NCI-H1417 (cell line): ENCODE measurements around the gene KCNQ2.

Experiments used
- DNase-seq, 3 experiments: peaks; one replicate each; lab custom pipeline; 2025; lab: John Stamatoyannopoulos, UW

Gene KCNQ2

GRCh38 chr20:63454731-63455567 lies 17.5 kb downstream of the KCNQ2 start:
- peak in 2 of 3 experiments; percentile 88 to 98 for DNase-seq

- DNase-seq, result peak in 1 of 3 experiments; percentile 11
Measured at GRCh38 chr20:63452821-63453523, 19.5 kb downstream of the KCNQ2 start.

GRCh38 chr20:63452341-63452740 lies 20.1 kb downstream of the KCNQ2 start:
- peak in 2 of 3 experiments; percentile 33 to 46 for DNase-seq

- DNase-seq, result no peak
Measured at GRCh38 chr20:63451821-63452220, 20.6 kb downstream of the KCNQ2 start.

- no peak for DNase-seq
Measured at GRCh38 chr20:63449796-63450730, 22.4 kb downstream of the KCNQ2 start.

GRCh38 chr20:63449025-63449424 lies 23.4 kb downstream of the KCNQ2 start:
- no peak for DNase-seq

- peak in 1 of 3 experiments; percentile 19 for DNase-seq
Measured at GRCh38 chr20:63448031-63448430, 24.4 kb downstream of the KCNQ2 start.

GRCh38 chr20:63447320-63447719 lies 25.1 kb downstream of the KCNQ2 start:
- no peak for DNase-seq

GRCh38 chr20:63446216-63447024 lies 26.0 kb downstream of the KCNQ2 start:
- peak in 1 of 3 experiments; percentile 62 for DNase-seq

- DNase-seq, result no peak
Measured at GRCh38 chr20:63445075-63445734, 27.2 kb downstream of the KCNQ2 start.

- no peak for DNase-seq
Measured at GRCh38 chr20:63444548-63444947, 27.9 kb downstream of the KCNQ2 start.

- DNase-seq, result no peak
Measured at GRCh38 chr20:63443606-63444395, 28.7 kb downstream of the KCNQ2 start.

- DNase-seq, result peak; percentile 11 to 76 (median 55)
Measured at GRCh38 chr20:63442100-63442493, 30.4 kb downstream of the KCNQ2 start.

GRCh38 chr20:63441136-63442099 lies 31.0 kb downstream of the KCNQ2 start:
- DNase-seq, result no peak

GRCh38 chr20:63440366-63440955 lies 32.0 kb downstream of the KCNQ2 start:
- peak in 1 of 3 experiments; percentile 21 for DNase-seq

- no peak for DNase-seq
Measured at GRCh38 chr20:63439866-63440265, 32.6 kb downstream of the KCNQ2 start.

GRCh38 chr20:63438121-63438520 lies 34.3 kb downstream of the KCNQ2 start:
- no peak for DNase-seq

GRCh38 chr20:63435552-63435951 lies 36.9 kb downstream of the KCNQ2 start:
- no peak for DNase-seq
